Stimulated activated naive CD8-positive, alpha-beta T cell treated with anti-CD3 and anti-CD28 coated beads, Interleukin-15, Interleukin-2, amounts not matched to agents 100 U/mL and 50 U/mL, for 24 hours (primary cell): Measurements from ENCODE around the gene TMEM200B.
"Not testable (repeated sequence)": the region's sequence is repeated elsewhere in the genome, so short reads cannot be mapped to it uniquely, and the experiment has no call there.

Experiments
- ATAC-seq: fragments of 150-1000 bp; cut with Tn5 transposase; one replicate; pipeline ENCODE4 v1.10.0; 2021
- DNase-seq: peaks from one replicate; pipeline ENCODE4 v3.0.0; 2021

Gene TMEM200B

GRCh38 chr1:29123887-29124365 lies at the start of gene TMEM200B:
Gene TMEM200B, minus strand, starts transcription at chr1:29123903. Its CDS starts 2,075 bp downstream, at chr1:29121828.
- ATAC-seq (no peak), DNase-seq (peak; percentile 44)

GRCh38 chr1:29172415-29172939 lies 48.8 kb upstream of the TMEM200B start:
- DNase-seq: no peak
- no peak for ATAC-seq

GRCh38 chr1:29171521-29171920 lies 47.8 kb upstream of the TMEM200B start:
- DNase-seq: no peak
- ATAC-seq: no peak

GRCh38 chr1:29171089-29171488 lies 47.4 kb upstream of the TMEM200B start:
- ATAC-seq: no peak
- DNase-seq: no peak

- no peak for ATAC-seq
- DNase-seq: no peak
These were observed 46.3 kb upstream of the TMEM200B start for GRCh38 chr1:29169976-29170375.

- no peak for DNase-seq
- no peak for ATAC-seq
These were observed 44.2 kb upstream of the TMEM200B start for GRCh38 chr1:29167904-29168303.

GRCh38 chr1:29166291-29166878 lies 42.7 kb upstream of the TMEM200B start:
- ATAC-seq (no peak), DNase-seq (no peak)

- DNase-seq: no peak
These were observed 40.9 kb upstream of the TMEM200B start for GRCh38 chr1:29164588-29164987.

GRCh38 chr1:29162476-29163138 lies 38.9 kb upstream of the TMEM200B start:
- no peak for DNase-seq
- no peak for ATAC-seq

More at GRCh38 chr1:29164588-29164987, 40.9 kb upstream of the TMEM200B start:
- ATAC-seq: no peak

GRCh38 chr1:29162025-29162424 lies 38.3 kb upstream of the TMEM200B start:
- ATAC-seq: no peak

GRCh38 chr1:29159773-29160172 lies 36.1 kb upstream of the TMEM200B start:
- no peak for DNase-seq
- ATAC-seq: no peak

More at GRCh38 chr1:29162025-29162424, 38.3 kb upstream of the TMEM200B start:
- DNase-seq: no peak

- ATAC-seq (no peak), DNase-seq (no peak)
These were observed 33.5 kb upstream of the TMEM200B start for GRCh38 chr1:29157269-29157601.

- DNase-seq (no peak), ATAC-seq (no peak)
These were observed 33.0 kb upstream of the TMEM200B start for GRCh38 chr1:29156543-29157268.

- no peak for ATAC-seq
- no peak for DNase-seq
These were observed 28.5 kb upstream of the TMEM200B start for GRCh38 chr1:29152046-29152805.

GRCh38 chr1:29150346-29150745 lies 26.6 kb upstream of the TMEM200B start:
- ATAC-seq, DNase-seq: not testable (repeated sequence)

- ATAC-seq: no peak
- no peak for DNase-seq
These were observed 25.2 kb upstream of the TMEM200B start for GRCh38 chr1:29148656-29149491.

- DNase-seq (no peak), ATAC-seq (no peak)
These were observed 22.2 kb upstream of the TMEM200B start for GRCh38 chr1:29145739-29146437.

- no peak for DNase-seq
- ATAC-seq: no peak
These were observed 20.5 kb upstream of the TMEM200B start for GRCh38 chr1:29144178-29144577.

GRCh38 chr1:29142714-29143113 lies 19.0 kb upstream of the TMEM200B start:
- ATAC-seq (no peak), DNase-seq (no peak)

- DNase-seq (no peak), ATAC-seq (no peak)
These were observed 12.8 kb upstream of the TMEM200B start for GRCh38 chr1:29136391-29136915.

GRCh38 chr1:29134695-29135028 lies 11.0 kb upstream of the TMEM200B start:
- no peak for ATAC-seq
- no peak for DNase-seq
